Uterus (tissue), 2 donors: Measurements from ENCODE around the gene ZNF121.

Experiments
- CTCF ChIP-seq, 4 experiments: fragments of 200-600 bp in 2 of 4; fragments of 450-650 bp in 2 of 4; sonication (generic) in 2 of 4; IDR thresholded peaks; one replicate each; pipeline ENCODE4 v1.5.1; 2016 to 2019; ENCODE audit warnings: antibody characterized with exemption in 4 of 4, mild to moderate bottlenecking in 2 of 4, moderate library complexity in 1 of 4
- POLR2A ChIP-seq, 2 donors: fragments of 450-650 bp; IDR thresholded peaks; one replicate each; pipeline ENCODE4 v1.6.1; 2016; ENCODE audit warnings: antibody characterized with exemption in 2 of 2, mild to moderate bottlenecking in 1 of 2, moderate library complexity in 1 of 2

DNA sequence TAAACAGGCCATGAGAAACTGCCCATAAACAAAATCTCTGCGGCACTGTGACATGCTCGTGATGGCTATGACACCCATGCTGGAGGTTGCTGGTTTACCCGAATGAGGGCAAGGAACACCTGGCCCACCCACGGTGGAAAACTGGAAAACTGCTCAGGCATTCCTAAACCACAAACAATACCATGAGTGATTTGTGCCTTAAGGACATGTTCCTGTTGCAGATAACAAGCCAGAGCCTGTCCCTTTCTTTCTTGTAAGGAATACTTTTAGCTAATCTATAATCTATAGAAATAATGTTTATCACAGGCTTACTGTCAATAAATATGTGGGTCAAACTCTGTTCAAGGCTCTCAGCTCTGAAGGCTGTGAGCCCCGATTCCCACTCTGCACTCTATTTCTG lies 24.6 kb upstream of the ZNF121 start:
- TF ChIP-seq CTCF (IDR thresholded peaks at IDR 0.05): no peak
- TF ChIP-seq POLR2A (IDR thresholded peaks at IDR 0.05): no peak
